IMR-90 (cell line): Measurements from ENCODE around the gene LINGO1.

ENCODE experiments used
- FOS ChIP-seq: fragments of 150-350 bp; IDR thresholded peaks from 2 replicates; pipeline ENCODE4 v1.6.1; 2016; ENCODE audit warnings: low read depth, low read length
- NFE2L2 ChIP-seq: fragments of 150-350 bp; IDR thresholded peaks from 2 replicates; pipeline ENCODE4 v1.6.1; 2016; ENCODE audit warnings: low read depth, mild to moderate bottlenecking, low read length
- RFX5 ChIP-seq: IDR thresholded peaks from 2 replicates; pipeline ENCODE4 v1.8.0; 2012; ENCODE audit warnings: low read depth, mild to moderate bottlenecking, low read length, moderate library complexity
- SMC3 ChIP-seq: fragments of 150-350 bp; IDR thresholded peaks from 2 replicates; pipeline ENCODE4 v1.6.1; 2016; ENCODE audit warnings: low read depth, mild to moderate bottlenecking, antibody characterized with exemption, low read length, moderate library complexity
- TF ChIP-seq, protein P1 (sequence below): conservative IDR thresholded peaks from 2 replicates; pipeline ENCODE4 v1.5.1; 2012; ENCODE audit warnings: mild to moderate bottlenecking, low read depth, low read length, improper control_type of control experiment

DNA sequence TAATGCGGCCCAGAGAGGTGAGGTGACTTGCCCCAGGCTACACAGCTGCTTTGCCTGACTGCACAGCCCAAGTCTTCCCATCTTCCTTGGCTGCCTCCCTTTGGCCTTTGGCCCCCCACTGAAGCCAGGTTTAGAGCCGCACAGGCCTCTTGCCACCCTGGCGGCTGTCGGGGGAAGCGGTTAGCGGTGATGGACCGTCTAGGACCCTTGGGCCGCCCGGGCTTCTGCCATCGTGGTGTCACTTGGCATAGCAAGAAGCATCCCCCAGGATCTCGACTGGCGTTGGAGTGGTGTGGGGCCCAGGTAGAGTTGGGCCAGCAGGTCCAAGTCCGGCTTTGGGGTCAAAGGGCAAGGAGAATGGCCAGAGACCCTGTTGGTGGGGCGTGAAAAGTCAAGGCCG is 61.0 kb downstream of the LINGO1 start:
- TF ChIP-seq, protein P1, sequence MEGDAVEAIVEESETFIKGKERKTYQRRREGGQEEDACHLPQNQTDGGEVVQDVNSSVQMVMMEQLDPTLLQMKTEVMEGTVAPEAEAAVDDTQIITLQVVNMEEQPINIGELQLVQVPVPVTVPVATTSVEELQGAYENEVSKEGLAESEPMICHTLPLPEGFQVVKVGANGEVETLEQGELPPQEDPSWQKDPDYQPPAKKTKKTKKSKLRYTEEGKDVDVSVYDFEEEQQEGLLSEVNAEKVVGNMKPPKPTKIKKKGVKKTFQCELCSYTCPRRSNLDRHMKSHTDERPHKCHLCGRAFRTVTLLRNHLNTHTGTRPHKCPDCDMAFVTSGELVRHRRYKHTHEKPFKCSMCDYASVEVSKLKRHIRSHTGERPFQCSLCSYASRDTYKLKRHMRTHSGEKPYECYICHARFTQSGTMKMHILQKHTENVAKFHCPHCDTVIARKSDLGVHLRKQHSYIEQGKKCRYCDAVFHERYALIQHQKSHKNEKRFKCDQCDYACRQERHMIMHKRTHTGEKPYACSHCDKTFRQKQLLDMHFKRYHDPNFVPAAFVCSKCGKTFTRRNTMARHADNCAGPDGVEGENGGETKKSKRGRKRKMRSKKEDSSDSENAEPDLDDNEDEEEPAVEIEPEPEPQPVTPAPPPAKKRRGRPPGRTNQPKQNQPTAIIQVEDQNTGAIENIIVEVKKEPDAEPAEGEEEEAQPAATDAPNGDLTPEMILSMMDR = no peak
- TF ChIP-seq SMC3 = no peak
- TF ChIP-seq RFX5 = no peak
- no peak for TF ChIP-seq FOS
- TF ChIP-seq NFE2L2 = no peak
